Liver (tissue), 9 donors: ENCODE measurements around the gene EIF4E2. TPM values are rescaled to one million over a fixed set of nuclear protein-coding genes. Genes with fewer than 3 reads are reported as not detected.

ENCODE experiments used
- DNase-seq: peaks from one replicate; pipeline ENCODE4 v3.0.0-alpha.2; 2017; ENCODE audit warnings: low spot score
- H3K27ac ChIP-seq, 2 donors: one replicate each; pipeline ENCODE4 v1.7.0; 2013; ENCODE audit warnings: inconsistent platforms in 2 of 2, low read length in 2 of 2, control low read depth in 1 of 2, low read depth in 1 of 2, mild to moderate bottlenecking in 1 of 2
- H3K27me3 ChIP-seq, 4 donors: one replicate each; pipeline versions ENCODE4 v1.6.1 to v1.7.0; 2013; ENCODE audit warnings: low read length in 3 of 4, inconsistent platforms in 1 of 4, mild to moderate bottlenecking in 1 of 4, moderate library complexity in 1 of 4; ENCODE audit not compliant: control insufficient read depth in 4 of 4, insufficient read depth in 4 of 4
- H3K36me3 ChIP-seq, 4 donors: one replicate each; pipeline versions ENCODE4 v1.6.1 to v1.7.0; 2013; ENCODE audit warnings: low read length in 3 of 4, mild to moderate bottlenecking in 3 of 4, low read depth in 1 of 4, moderate library complexity in 1 of 4; ENCODE audit not compliant: control insufficient read depth in 4 of 4, insufficient read depth in 3 of 4
- H3K4me1 ChIP-seq, 4 donors: one replicate each; pipeline versions ENCODE4 v1.6.1 to v1.7.0; 2013; ENCODE audit warnings: low read length in 3 of 4, mild to moderate bottlenecking in 3 of 4, moderate library complexity in 1 of 4; ENCODE audit not compliant: control insufficient read depth in 4 of 4, insufficient read depth in 4 of 4
- H3K4me3 ChIP-seq, 3 donors: one replicate each; pipeline versions ENCODE4 v1.6.1 to v1.7.0; 2013; ENCODE audit warnings: low read length in 3 of 3, control low read depth in 1 of 3, low read depth in 1 of 3, mild to moderate bottlenecking in 1 of 3
- H3K9ac ChIP-seq, 2 donors: one replicate each; pipeline ENCODE4 v1.7.0; 2013; ENCODE audit warnings: low read length in 2 of 2, mild to moderate bottlenecking in 2 of 2, moderate library complexity in 2 of 2, control low read depth in 1 of 2, low read depth in 1 of 2
- H3K9me3 ChIP-seq, 4 donors: one replicate each; pipeline versions ENCODE4 v1.6.1 to v1.7.0; 2013; ENCODE audit warnings: low read length in 3 of 4; ENCODE audit not compliant: control insufficient read depth in 4 of 4
- CTCF ChIP-seq: fragments of 150-350 bp; IDR thresholded peaks from 2 replicates; pipeline ENCODE4 v1.5.1; 2017; ENCODE audit warnings: improper control_type of control experiment, low read depth, low read length; ENCODE audit not compliant: missing input control
- FOXA1 ChIP-seq: IDR thresholded peaks from 2 replicates; pipeline ENCODE4 v1.6.1; 2016; ENCODE audit warnings: antibody characterized with exemption
- FOXA2 ChIP-seq: IDR thresholded peaks from 2 replicates; pipeline ENCODE4 v1.6.1; 2016; ENCODE audit warnings: antibody characterized with exemption
- GABPA ChIP-seq, 2 donors: IDR thresholded peaks in 1 of 2; conservative IDR thresholded peaks in 1 of 2; 2 replicates each; pipeline ENCODE4 v1.6.1; 2016; ENCODE audit warnings: antibody characterized with exemption in 2 of 2, mild to moderate bottlenecking in 1 of 2, moderate library complexity in 1 of 2
- HNF4G ChIP-seq: IDR thresholded peaks from 2 replicates; pipeline ENCODE4 v1.6.1; 2016; ENCODE audit warnings: antibody characterized with exemption
- MAX ChIP-seq: IDR thresholded peaks from 2 replicates; pipeline ENCODE4 v1.6.1; 2016; ENCODE audit warnings: antibody characterized with exemption
- RAD21 ChIP-seq, 2 donors: IDR thresholded peaks; 2 replicates each; pipeline ENCODE4 v1.6.1; 2016; ENCODE audit warnings: antibody characterized with exemption in 2 of 2, mild to moderate bottlenecking in 2 of 2
- RXRA ChIP-seq, 2 donors: IDR thresholded peaks; 2 replicates each; pipeline ENCODE4 v1.6.1; 2017 to 2018; ENCODE audit warnings: antibody characterized with exemption in 2 of 2, mild to moderate bottlenecking in 1 of 2
- SP1 ChIP-seq: IDR thresholded peaks from 2 replicates; pipeline ENCODE4 v1.6.1; 2018; ENCODE audit warnings: antibody characterized with exemption, mild to moderate bottlenecking
- TAF1 ChIP-seq: conservative IDR thresholded peaks from 2 replicates; pipeline ENCODE4 v1.6.1; 2016; ENCODE audit warnings: antibody characterized with exemption, mild to moderate bottlenecking
- WGBS: extraction: QIAGEN DNeasy Blood & Tissue Kit; methylation state at CpG from one replicate; pipeline ENCODE4 v1.1.7; 2013; 5-methylcytosine and 5-hydroxymethylcytosine counted together
- polyA plus RNA-seq, 2 donors: library from polyadenylated mRNA; stranded (reverse) in 1 of 2; unstranded in 1 of 2; fragments of 200-250 nt in 1 of 2; fragments of >200 nt in 1 of 2; fragmentation: Nextera tagmentation in 1 of 2; extraction: Ambion mirVana in 1 of 2; gene quantifications; one replicate each; pipeline versions ENCODE4 v1.2.1 to v1.2.3, GENCODE V29; 2013 to 2015
- total RNA-seq, 2 donors: library from RNA; depleted of rRNA; stranded (reverse); fragments of >200 nt; gene quantifications; one replicate each; pipeline ENCODE4 v1.2.3, GENCODE V29; 2014
- TF ChIP-seq, protein P1 (sequence below): IDR thresholded peaks from 2 replicates; pipeline ENCODE4 v1.6.1; 2016; ENCODE audit warnings: antibody characterized with exemption
- TF ChIP-seq, protein P2 (sequence below): IDR thresholded peaks from 2 replicates; pipeline ENCODE4 v1.6.1; 2016; ENCODE audit warnings: antibody characterized with exemption, mild to moderate bottlenecking
- donor health status: healthy.
- donor health status: healthy.
- donor health status: healthy.
- donor health status: healthy.
- donor health status: healthy.

The EIF4E2 gene
- total and polyA plus RNA-seq, 4 donors = 30.0 to 46.9 (median 45.4) TPM

GRCh38 chr2:232537079-232537478 is 13.4 kb upstream of the EIF4E2 start:
- Histone ChIP-seq H3K4me3 (no peak overlapping the region), H3K27ac (no peak overlapping the region), H3K36me3 (no peaks in the 10 kb centered on the region), H3K9me3 (peaks cover 0 to 3% (median under 1%) of the 10 kb centered on the region in 4 donors), H3K4me1 (no peaks in the 10 kb centered on the region), H3K9ac (no peak overlapping the region), H3K27me3 (no peaks in the 10 kb centered on the region)
- WGBS = 69% methylated on average over 5 of the region's 5 CpGs
- TF ChIP-seq RAD21 (IDR thresholded peaks at IDR 0.05) = peak in 1 of 2 donors; percentile 56
- no peak for TF ChIP-seq SP1
- TF ChIP-seq MAX = no peak
- peak; percentile 25 for TF ChIP-seq CTCF
- DNase-seq = no peak

GRCh38 chr2:232537499-232537898 is 13.0 kb upstream of the EIF4E2 start:
- TF ChIP-seq SP1 (no peak), FOXA2 (no peak), RAD21 (IDR thresholded peaks at IDR 0.05) (no peak), RXRA (IDR thresholded peaks at IDR 0.05) (no peak), GABPA (IDR thresholded peaks at IDR 0.05 in 1 of 2, conservative IDR thresholded peaks at IDR 0.05 in 1 of 2) (no peak), FOXA1 (no peak), HNF4G (no peak), TAF1 (no peak)
- TF ChIP-seq, protein P1, sequence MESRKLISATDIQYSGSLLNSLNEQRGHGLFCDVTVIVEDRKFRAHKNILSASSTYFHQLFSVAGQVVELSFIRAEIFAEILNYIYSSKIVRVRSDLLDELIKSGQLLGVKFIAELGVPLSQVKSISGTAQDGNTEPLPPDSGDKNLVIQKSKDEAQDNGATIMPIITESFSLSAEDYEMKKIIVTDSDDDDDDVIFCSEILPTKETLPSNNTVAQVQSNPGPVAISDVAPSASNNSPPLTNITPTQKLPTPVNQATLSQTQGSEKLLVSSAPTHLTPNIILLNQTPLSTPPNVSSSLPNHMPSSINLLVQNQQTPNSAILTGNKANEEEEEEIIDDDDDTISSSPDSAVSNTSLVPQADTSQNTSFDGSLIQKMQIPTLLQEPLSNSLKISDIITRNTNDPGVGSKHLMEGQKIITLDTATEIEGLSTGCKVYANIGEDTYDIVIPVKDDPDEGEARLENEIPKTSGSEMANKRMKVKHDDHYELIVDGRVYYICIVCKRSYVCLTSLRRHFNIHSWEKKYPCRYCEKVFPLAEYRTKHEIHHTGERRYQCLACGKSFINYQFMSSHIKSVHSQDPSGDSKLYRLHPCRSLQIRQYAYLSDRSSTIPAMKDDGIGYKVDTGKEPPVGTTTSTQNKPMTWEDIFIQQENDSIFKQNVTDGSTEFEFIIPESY = no peak
- TF ChIP-seq, protein P2, sequence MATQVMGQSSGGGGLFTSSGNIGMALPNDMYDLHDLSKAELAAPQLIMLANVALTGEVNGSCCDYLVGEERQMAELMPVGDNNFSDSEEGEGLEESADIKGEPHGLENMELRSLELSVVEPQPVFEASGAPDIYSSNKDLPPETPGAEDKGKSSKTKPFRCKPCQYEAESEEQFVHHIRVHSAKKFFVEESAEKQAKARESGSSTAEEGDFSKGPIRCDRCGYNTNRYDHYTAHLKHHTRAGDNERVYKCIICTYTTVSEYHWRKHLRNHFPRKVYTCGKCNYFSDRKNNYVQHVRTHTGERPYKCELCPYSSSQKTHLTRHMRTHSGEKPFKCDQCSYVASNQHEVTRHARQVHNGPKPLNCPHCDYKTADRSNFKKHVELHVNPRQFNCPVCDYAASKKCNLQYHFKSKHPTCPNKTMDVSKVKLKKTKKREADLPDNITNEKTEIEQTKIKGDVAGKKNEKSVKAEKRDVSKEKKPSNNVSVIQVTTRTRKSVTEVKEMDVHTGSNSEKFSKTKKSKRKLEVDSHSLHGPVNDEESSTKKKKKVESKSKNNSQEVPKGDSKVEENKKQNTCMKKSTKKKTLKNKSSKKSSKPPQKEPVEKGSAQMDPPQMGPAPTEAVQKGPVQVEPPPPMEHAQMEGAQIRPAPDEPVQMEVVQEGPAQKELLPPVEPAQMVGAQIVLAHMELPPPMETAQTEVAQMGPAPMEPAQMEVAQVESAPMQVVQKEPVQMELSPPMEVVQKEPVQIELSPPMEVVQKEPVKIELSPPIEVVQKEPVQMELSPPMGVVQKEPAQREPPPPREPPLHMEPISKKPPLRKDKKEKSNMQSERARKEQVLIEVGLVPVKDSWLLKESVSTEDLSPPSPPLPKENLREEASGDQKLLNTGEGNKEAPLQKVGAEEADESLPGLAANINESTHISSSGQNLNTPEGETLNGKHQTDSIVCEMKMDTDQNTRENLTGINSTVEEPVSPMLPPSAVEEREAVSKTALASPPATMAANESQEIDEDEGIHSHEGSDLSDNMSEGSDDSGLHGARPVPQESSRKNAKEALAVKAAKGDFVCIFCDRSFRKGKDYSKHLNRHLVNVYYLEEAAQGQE = no peak
- Histone ChIP-seq H3K9me3 (peaks cover 0 to 3% (median under 1%) of the 10 kb centered on the region in 4 donors), H3K27me3 (no peaks in the 10 kb centered on the region), H3K4me3 (no peak overlapping the region), H3K27ac (no peak overlapping the region), H3K36me3 (no peaks in the 10 kb centered on the region), H3K4me1 (no peaks in the 10 kb centered on the region), H3K9ac (no peak overlapping the region)
- 73% methylated on average over 4 of the region's 4 CpGs for WGBS
- DNase-seq = no peak
